Muscle layer of colon (tissue), 2 donors: Measurements from ENCODE around the gene TPX2.
"Not testable (repeated sequence)": the region's sequence is repeated elsewhere in the genome, so short reads cannot be mapped to it uniquely, and the experiment has no call there.

Experiments used
- H3K27ac ChIP-seq: one replicate; pipeline ENCODE4 v1.7.0; 2013; ENCODE audit warnings: low read depth, mild to moderate bottlenecking, low read length, moderate library complexity
- H3K27me3 ChIP-seq, 2 donors: one replicate each; pipeline ENCODE4 v1.7.0; 2013; ENCODE audit warnings: low read length in 2 of 2, mild to moderate bottlenecking in 2 of 2; ENCODE audit not compliant: insufficient read depth in 2 of 2, control insufficient read depth in 1 of 2
- H3K36me3 ChIP-seq: one replicate; pipeline ENCODE4 v1.7.0; 2013; ENCODE audit warnings: mild to moderate bottlenecking, low read length; ENCODE audit not compliant: insufficient read depth
- H3K4me1 ChIP-seq: one replicate; pipeline ENCODE4 v1.7.0; 2013; ENCODE audit warnings: mild to moderate bottlenecking, low read length; ENCODE audit not compliant: insufficient read depth
- H3K4me3 ChIP-seq, 2 donors: one replicate each; pipeline ENCODE4 v1.7.0; 2013; ENCODE audit warnings: low read length in 2 of 2, low read depth in 1 of 2, mild to moderate bottlenecking in 1 of 2, moderate library complexity in 1 of 2
- H3K9ac ChIP-seq: one replicate; pipeline ENCODE4 v1.7.0; 2013; ENCODE audit warnings: low read length
- H3K9me3 ChIP-seq: one replicate; pipeline ENCODE4 v1.7.0; 2013; ENCODE audit warnings: mild to moderate bottlenecking, low read length
- donor health status: abdominal sarcoma.
- donor health status: Adenocarcinoma of cecum.

Gene TPX2

GRCh38 chr20:31814142-31814541 is 75.1 kb downstream of the TPX2 start:
- H3K27me3 ChIP-seq, H3K4me1 ChIP-seq, H3K4me3 ChIP-seq, H3K9ac ChIP-seq, H3K9me3 ChIP-seq, H3K27ac ChIP-seq, H3K36me3 ChIP-seq: not testable (repeated sequence)

GRCh38 chr20:31815408-31816188 is 76.5 kb downstream of the TPX2 start:
- H3K4me1 ChIP-seq = no peaks in the 10 kb centered on the region
- no peak overlapping the region for H3K27ac ChIP-seq
- H3K27me3 ChIP-seq = no peaks in the 10 kb centered on the region
- H3K4me3 ChIP-seq = no peak overlapping the region
- no peaks in the 10 kb centered on the region for H3K9me3 ChIP-seq
- no peaks in the 10 kb centered on the region for H3K36me3 ChIP-seq
- H3K9ac ChIP-seq = no peak overlapping the region

DNA sequence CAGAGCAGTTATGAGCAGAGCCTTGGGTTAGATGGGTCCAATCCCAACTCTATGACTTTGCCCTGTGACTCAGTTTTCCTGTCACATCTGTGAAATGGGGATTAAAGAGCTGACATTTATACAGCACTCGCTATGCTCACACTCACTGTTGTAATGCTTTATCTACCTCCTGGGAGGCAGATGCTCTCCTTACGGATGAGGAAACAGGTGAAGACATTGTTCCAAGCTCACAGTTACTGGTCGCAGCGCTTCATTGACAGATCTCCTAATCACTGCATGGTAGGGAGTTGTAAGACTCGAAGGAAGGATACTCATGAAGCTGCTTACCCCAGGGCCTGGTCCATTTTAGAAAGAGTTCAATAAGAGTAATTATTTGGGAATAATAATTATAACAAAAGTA is 77.1 kb downstream of the TPX2 start:
- no peak overlapping the region for H3K27ac ChIP-seq
- no peak overlapping the region for H3K4me3 ChIP-seq
- H3K27me3 ChIP-seq = no peaks in the 10 kb centered on the region
- H3K9ac ChIP-seq = no peak overlapping the region
- H3K4me1 ChIP-seq = no peaks in the 10 kb centered on the region
- no peaks in the 10 kb centered on the region for H3K9me3 ChIP-seq
- no peaks in the 10 kb centered on the region for H3K36me3 ChIP-seq

GRCh38 chr20:31817461-31817860 is 78.4 kb downstream of the TPX2 start:
- Histone ChIP-seq H3K4me1 (peaks cover 4% of the 10 kb centered on the region), H3K4me3 (no peak overlapping the region), H3K27ac (no peak overlapping the region), H3K27me3 (no peaks in the 10 kb centered on the region), H3K9ac (no peak overlapping the region), H3K36me3 (no peaks in the 10 kb centered on the region), H3K9me3 (no peaks in the 10 kb centered on the region)

DNA sequence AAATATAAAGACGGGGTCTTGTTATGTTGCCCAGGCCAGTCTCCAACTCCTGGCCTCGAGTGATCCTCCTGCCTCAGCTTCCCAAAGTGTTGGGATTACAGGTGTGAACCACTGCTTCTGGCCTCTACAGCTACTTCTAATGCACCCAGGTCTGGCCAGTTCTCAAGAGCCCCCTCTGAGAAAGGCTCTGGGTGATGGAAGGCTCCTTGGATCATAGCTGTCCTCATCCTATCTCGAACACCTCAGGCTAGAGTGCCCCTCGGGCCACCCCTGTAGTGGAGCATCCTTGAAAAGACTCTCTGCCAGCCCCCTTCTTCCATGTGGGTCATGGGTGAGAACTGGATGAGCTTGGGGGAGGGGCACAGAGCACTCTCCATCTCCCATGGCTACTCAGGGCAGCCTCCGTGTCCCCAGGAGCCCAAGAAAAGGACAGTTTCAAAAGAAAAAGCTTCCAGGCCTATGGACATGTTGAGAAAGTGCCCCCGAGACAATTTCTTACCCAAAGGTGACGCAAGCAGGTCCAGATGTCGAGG is 79.4 kb downstream of the TPX2 start:
- Histone ChIP-seq H3K27ac (no peak overlapping the region), H3K4me1 (peaks cover 13% of the 10 kb centered on the region), H3K36me3 (no peaks in the 10 kb centered on the region), H3K27me3 (peaks cover 0 to 3% of the 10 kb centered on the region in 2 donors), H3K9ac (no peak overlapping the region), H3K9me3 (no peaks in the 10 kb centered on the region), H3K4me3 (no peak overlapping the region)

GRCh38 chr20:31819083-31819784 is 80.1 kb downstream of the TPX2 start, which contains the start of gene MYLK2:
TSS of gene MYLK2 (plus strand) at chr20:31819356. CDS start at chr20:31819581, 225 bp downstream.
- H3K4me1 ChIP-seq = peaks cover 13% of the 10 kb centered on the region
- H3K27me3 ChIP-seq = peaks cover 0 to 7% of the 10 kb centered on the region in 2 donors
- H3K27ac ChIP-seq = no peak within 1 kb of the TSS
- no peak within 1 kb of the TSS for H3K9ac ChIP-seq
- no peaks in the 10 kb centered on the region for H3K9me3 ChIP-seq
- no peaks in the 10 kb centered on the region for H3K36me3 ChIP-seq
- no peak within 1 kb of the TSS for H3K4me3 ChIP-seq

DNA sequence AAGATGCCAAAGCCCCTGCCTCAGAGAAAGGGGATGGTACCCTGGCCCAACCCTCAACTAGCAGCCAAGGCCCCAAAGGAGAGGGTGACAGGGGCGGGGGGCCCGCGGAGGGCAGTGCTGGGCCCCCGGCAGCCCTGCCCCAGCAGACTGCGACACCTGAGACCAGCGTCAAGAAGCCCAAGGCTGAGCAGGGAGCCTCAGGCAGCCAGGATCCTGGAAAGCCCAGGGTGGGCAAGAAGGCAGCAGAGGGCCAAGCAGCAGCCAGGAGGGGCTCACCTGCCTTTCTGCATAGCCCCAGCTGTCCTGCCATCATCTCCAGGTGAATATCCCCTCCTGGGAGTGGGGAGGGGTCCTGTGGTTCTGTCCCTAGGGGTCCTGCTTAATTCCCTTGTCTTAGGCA is 81.1 kb downstream of the TPX2 start:
- no peaks in the 10 kb centered on the region for H3K9me3 ChIP-seq

GRCh38 chr20:31821427-31821826 is 82.3 kb downstream of the TPX2 start:
- H3K4me1 ChIP-seq = peaks cover 13% of the 10 kb centered on the region
- no peaks in the 10 kb centered on the region for H3K9me3 ChIP-seq
- H3K27ac ChIP-seq = no peak overlapping the region
- no peaks in the 10 kb centered on the region for H3K36me3 ChIP-seq
- H3K27me3 ChIP-seq = peaks cover 0 to 7% of the 10 kb centered on the region in 2 donors
- H3K9ac ChIP-seq = no peak overlapping the region
- H3K4me3 ChIP-seq = no peak overlapping the region

More for the DNA sequence above, 81.1 kb downstream of the TPX2 start:
- Histone ChIP-seq H3K9ac (no peak overlapping the region), H3K36me3 (no peaks in the 10 kb centered on the region), H3K4me1 (peaks cover 13% of the 10 kb centered on the region), H3K27me3 (peaks cover 0 to 7% of the 10 kb centered on the region in 2 donors), H3K27ac (no peak overlapping the region), H3K4me3 (no peak overlapping the region)

DNA sequence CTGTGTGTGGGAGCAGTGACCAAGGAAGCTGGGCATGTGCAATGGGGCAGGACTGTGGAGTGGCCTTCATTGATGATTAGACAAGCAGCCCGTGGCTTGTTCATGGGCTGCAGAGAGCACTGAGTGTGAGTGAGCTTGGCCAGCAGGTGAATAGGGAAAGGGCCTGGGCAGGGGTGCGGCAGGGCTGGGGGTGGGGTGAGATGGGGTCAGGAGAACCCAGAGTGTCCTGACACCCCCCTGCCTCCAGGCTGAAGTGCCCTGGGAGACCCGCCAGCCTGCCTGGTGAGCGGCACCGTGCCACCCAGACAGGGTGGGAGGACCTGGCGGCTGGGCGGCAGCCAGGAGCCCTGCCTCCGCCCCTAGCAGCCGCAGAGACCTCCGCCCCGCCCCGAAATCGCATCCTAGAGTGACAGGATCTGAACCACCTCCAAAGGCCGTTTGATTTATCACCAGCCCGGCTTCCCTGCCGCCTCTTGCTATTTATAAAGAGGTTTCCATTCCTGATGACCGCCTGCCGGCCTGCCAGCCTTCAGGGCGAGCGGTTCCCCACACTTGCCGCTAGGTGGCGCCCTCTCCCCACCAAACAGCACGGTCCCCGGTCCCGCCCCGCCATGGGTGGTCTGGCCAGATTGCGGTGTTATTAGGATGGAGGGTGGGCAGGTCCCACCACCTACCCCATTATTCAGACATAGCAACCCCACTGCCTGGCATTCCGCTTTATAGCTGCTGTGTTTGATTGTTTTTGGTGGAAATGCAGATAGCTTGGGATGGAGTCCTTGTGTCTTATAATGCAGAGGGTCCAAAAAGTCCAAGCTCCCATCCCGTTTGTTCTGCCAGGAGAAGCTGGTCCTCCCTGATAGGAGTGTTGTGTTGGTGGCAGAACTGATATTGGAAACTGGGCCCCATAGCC is 83.6 kb downstream of the TPX2 start:
- Histone ChIP-seq H3K9ac (no peak overlapping the region), H3K27ac (no peak overlapping the region), H3K9me3 (no peaks in the 10 kb centered on the region), H3K27me3 (peaks cover 0 to 7% of the 10 kb centered on the region in 2 donors), H3K4me3 (no peak overlapping the region), H3K36me3 (no peaks in the 10 kb centered on the region), H3K4me1 (peaks cover 13% of the 10 kb centered on the region)

GRCh38 chr20:31823360-31824124 is 84.5 kb downstream of the TPX2 start:
- Histone ChIP-seq H3K27me3 (peaks cover 0 to 7% of the 10 kb centered on the region in 2 donors), H3K9ac (no peak overlapping the region), H3K27ac (no peak overlapping the region), H3K9me3 (no peaks in the 10 kb centered on the region), H3K4me3 (no peak overlapping the region), H3K36me3 (no peaks in the 10 kb centered on the region), H3K4me1 (peaks cover 13% of the 10 kb centered on the region)
